ENCODE data around the gene KXD1. TPM values are rescaled to one million over a fixed set of nuclear protein-coding genes. Genes with fewer than 3 reads are reported as not detected.

The KXD1 gene
- total and polyA plus RNA-seq, 2 donors (not counting 1 experiment from before 2014, with no cell fraction given): 63.3 to 108 TPM

DNA sequence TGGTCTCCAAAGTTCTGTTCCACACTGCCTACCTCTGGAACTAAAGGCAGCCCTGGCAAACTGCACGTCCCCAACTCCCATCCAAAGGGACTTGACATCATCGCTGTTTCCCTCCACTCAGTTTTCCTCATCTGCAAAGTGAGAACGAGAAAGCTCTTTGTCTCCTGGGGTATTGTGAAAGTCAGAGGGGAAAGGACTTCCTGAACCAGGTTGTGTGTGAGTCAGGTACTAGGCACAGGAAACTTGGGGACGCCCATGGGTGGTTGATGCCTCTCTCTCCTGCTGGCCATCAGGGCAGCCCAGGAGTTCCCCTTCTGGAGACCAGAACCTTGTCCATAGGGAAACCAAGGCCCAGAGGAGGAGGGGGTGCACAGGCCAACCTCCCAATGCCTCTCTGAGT lies 44.2 kb downstream of the KXD1 start:
- DNase-seq (ENCODE audit: low read depth in 2 of 2): no peak
- TF ChIP-seq EZH2 (IDR thresholded peaks at IDR 0.05; ENCODE audit: low read length, missing control alignments): no peak
- TF ChIP-seq, protein P1, sequence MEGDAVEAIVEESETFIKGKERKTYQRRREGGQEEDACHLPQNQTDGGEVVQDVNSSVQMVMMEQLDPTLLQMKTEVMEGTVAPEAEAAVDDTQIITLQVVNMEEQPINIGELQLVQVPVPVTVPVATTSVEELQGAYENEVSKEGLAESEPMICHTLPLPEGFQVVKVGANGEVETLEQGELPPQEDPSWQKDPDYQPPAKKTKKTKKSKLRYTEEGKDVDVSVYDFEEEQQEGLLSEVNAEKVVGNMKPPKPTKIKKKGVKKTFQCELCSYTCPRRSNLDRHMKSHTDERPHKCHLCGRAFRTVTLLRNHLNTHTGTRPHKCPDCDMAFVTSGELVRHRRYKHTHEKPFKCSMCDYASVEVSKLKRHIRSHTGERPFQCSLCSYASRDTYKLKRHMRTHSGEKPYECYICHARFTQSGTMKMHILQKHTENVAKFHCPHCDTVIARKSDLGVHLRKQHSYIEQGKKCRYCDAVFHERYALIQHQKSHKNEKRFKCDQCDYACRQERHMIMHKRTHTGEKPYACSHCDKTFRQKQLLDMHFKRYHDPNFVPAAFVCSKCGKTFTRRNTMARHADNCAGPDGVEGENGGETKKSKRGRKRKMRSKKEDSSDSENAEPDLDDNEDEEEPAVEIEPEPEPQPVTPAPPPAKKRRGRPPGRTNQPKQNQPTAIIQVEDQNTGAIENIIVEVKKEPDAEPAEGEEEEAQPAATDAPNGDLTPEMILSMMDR (conservative IDR thresholded peaks at IDR 0.05 in 1 of 2, IDR thresholded peaks at IDR 0.05 in 1 of 2; ENCODE audit: low read depth in 1 of 2, low read length in 2 of 2): no peak
- Histone ChIP-seq H3K9me3 (ENCODE audit: control insufficient read depth, insufficient read depth, low read depth, low read length) (no peaks in the 10 kb centered on the region), H3K9ac (ENCODE audit: insufficient read depth, low read length) (no peak overlapping the region), H2AFZ (ENCODE audit: low read length) (no peak overlapping the region), H3K79me2 (ENCODE audit: control insufficient read depth, insufficient read depth, low read length) (no peaks in the 10 kb centered on the region), H3K27ac (ENCODE audit: insufficient read depth, low read length) (no peak overlapping the region), H4K20me1 (ENCODE audit: control insufficient read depth, extremely low read depth, insufficient read depth, low read length) (no peaks in the 10 kb centered on the region), H3K4me3 (replicated peaks in 1 of 4; ENCODE audit: control extremely low read depth in 1 of 4, insufficient read depth in 1 of 4, low read depth in 3 of 4, low read length in 4 of 4) (no peak overlapping the region), H3K4me1 (ENCODE audit: control insufficient read depth, extremely low read depth, insufficient read depth, low read length) (no peaks in the 10 kb centered on the region), H3K27me3 (ENCODE audit: control insufficient read depth, insufficient read depth, low read length) (peaks cover 23% of the 10 kb centered on the region), H3K36me3 (ENCODE audit: control insufficient read depth, insufficient read depth, low read length) (no peaks in the 10 kb centered on the region), H3K4me2 (ENCODE audit: extremely low read depth, insufficient read depth, low read length) (no peak overlapping the region)

DNA sequence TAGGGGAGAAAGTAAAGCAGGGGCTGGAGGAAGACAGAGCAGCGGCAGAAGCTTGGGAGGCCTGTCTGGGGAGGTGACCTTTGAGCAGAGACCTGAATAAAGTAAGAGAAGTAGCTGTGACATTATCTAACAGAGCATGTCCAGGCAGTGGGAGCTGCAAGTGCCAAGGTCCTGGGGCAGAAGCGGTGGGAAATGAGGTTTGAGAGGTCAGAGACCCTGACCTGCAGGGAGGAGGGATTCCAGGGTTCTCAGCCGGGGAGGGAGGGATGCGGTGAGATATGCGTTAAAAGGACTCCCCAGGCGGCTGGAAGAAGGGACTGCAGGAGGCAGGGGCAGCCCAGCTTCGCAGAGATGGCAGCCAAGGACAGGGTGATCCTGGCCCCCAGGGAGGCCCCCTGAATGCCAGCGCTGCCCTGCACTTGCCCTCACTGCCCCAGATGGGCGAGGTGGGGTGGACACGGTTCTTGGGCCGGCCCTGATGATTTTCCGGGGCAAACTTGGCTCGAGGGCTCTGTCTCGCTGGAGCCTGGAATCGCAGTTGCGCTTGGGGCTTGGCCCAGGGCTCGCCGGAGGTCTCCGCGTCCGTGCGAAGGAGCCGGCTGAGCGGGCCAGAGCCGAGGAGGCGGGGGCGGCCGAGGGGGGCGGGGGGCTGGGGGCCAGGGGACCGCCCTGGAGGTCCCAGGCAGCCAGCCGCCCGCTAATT lies 45.7 kb downstream of the KXD1 start:
- DNase-seq (ENCODE audit: low read depth in 2 of 2): peak in 1 of 2 donors; percentile 32

DNA sequence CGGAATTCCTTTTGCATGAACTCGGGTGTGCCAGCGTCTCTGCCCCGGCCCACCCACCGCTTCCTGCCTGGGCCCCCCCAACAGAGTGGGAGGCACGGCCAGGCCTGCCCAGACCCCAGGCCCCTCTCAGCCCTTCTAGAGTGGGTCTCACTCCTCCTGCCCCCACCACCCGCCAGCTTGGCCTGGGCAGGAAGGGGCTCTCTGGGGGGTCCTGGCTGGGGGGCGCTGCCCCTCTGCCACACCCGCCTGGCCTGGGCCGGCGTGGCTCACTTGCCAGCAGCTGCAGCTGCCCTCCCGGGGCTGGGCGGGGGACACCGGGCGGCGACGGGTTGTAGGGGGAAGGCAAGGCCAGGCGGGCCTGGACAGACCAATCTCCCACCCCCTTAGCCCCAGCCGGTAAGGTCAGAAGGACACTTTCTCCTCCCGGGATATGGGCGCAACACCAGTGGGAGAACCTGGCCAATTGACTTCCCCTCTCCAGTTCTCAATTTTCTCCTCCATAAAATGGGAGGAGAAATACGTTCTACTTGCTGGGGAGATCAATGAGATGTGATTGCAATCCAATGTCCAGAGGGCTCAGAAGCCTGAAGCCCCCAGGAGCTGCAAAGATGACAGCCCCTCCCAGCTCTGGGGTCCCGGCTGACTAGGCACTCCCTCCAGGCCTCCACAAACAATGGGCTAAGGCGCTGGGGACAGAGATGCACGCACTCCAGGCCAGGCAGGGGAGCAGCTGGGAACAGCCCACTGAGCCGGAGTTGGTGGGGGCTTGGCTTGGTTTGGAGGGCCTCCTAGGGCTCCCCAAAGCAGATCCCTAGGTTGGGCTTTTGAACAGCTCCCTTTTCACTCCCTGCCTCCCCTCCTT lies 46.5 kb downstream of the KXD1 start:
- Histone ChIP-seq H3K9ac (ENCODE audit: insufficient read depth, low read length) (no peak overlapping the region), H3K27me3 (ENCODE audit: control insufficient read depth, insufficient read depth, low read length) (peaks cover 44% of the 10 kb centered on the region), H3K36me3 (ENCODE audit: control insufficient read depth, insufficient read depth, low read length) (no peaks in the 10 kb centered on the region), H3K4me2 (ENCODE audit: extremely low read depth, insufficient read depth, low read length) (no peak overlapping the region), H2AFZ (ENCODE audit: low read length) (no peak overlapping the region), H3K27ac (ENCODE audit: insufficient read depth, low read length) (no peak overlapping the region), H3K9me3 (ENCODE audit: control insufficient read depth, insufficient read depth, low read depth, low read length) (no peaks in the 10 kb centered on the region), H3K4me1 (ENCODE audit: control insufficient read depth, extremely low read depth, insufficient read depth, low read length) (no peaks in the 10 kb centered on the region), H4K20me1 (ENCODE audit: control insufficient read depth, extremely low read depth, insufficient read depth, low read length) (no peaks in the 10 kb centered on the region), H3K79me2 (ENCODE audit: control insufficient read depth, insufficient read depth, low read length) (no peaks in the 10 kb centered on the region), H3K4me3 (replicated peaks in 1 of 4; ENCODE audit: control extremely low read depth in 1 of 4, insufficient read depth in 1 of 4, low read depth in 3 of 4, low read length in 4 of 4) (no peak overlapping the region)
- peak; percentile 59 for TF ChIP-seq EZH2 (IDR thresholded peaks at IDR 0.05; ENCODE audit: low read length, missing control alignments)
- TF ChIP-seq, protein P1 (conservative IDR thresholded peaks at IDR 0.05 in 1 of 2, IDR thresholded peaks at IDR 0.05 in 1 of 2; ENCODE audit: low read depth in 1 of 2, low read length in 2 of 2): no peak
- no peak for DNase-seq (ENCODE audit: low read depth in 2 of 2)

More for the DNA sequence above, 45.7 kb downstream of the KXD1 start:
- Histone ChIP-seq H3K9ac (ENCODE audit: insufficient read depth, low read length) (no peak overlapping the region), H2AFZ (ENCODE audit: low read length) (no peak overlapping the region), H3K4me1 (ENCODE audit: control insufficient read depth, extremely low read depth, insufficient read depth, low read length) (no peaks in the 10 kb centered on the region), H3K36me3 (ENCODE audit: control insufficient read depth, insufficient read depth, low read length) (no peaks in the 10 kb centered on the region), H3K27ac (ENCODE audit: insufficient read depth, low read length) (no peak overlapping the region), H3K4me2 (ENCODE audit: extremely low read depth, insufficient read depth, low read length) (peak overlapping the region; percentile 13), H3K27me3 (ENCODE audit: control insufficient read depth, insufficient read depth, low read length) (peaks cover 36% of the 10 kb centered on the region), H4K20me1 (ENCODE audit: control insufficient read depth, extremely low read depth, insufficient read depth, low read length) (no peaks in the 10 kb centered on the region), H3K79me2 (ENCODE audit: control insufficient read depth, insufficient read depth, low read length) (no peaks in the 10 kb centered on the region), H3K9me3 (ENCODE audit: control insufficient read depth, insufficient read depth, low read depth, low read length) (no peaks in the 10 kb centered on the region), H3K4me3 (replicated peaks in 1 of 4; ENCODE audit: control extremely low read depth in 1 of 4, insufficient read depth in 1 of 4, low read depth in 3 of 4, low read length in 4 of 4) (peak overlapping the region in 1 of 4 experiments; percentile 7)
- TF ChIP-seq, protein P1 (conservative IDR thresholded peaks at IDR 0.05 in 1 of 2, IDR thresholded peaks at IDR 0.05 in 1 of 2; ENCODE audit: low read depth in 1 of 2, low read length in 2 of 2): peak; percentile 12 to 35
- TF ChIP-seq EZH2 (IDR thresholded peaks at IDR 0.05; ENCODE audit: low read length, missing control alignments): peak; percentile 52
